LNCaP clone FGC (cell line): Measurements from ENCODE around the gene CHST15.

Source experiments
- DNase-seq: peaks from one replicate; pipeline ENCODE4 v3.0.0-alpha.2; 2011; ENCODE audit warnings: low read depth
- H3K4me3 ChIP-seq: 2 replicates; pipeline ENCODE4 v1.5.1; 2011; ENCODE audit warnings: mild to moderate bottlenecking, low read depth, low read length, control low read depth
- CTCF ChIP-seq: IDR thresholded peaks from 2 replicates; pipeline ENCODE4 v1.5.1; 2012; ENCODE audit warnings: mild to moderate bottlenecking; ENCODE audit not compliant: control insufficient read depth, insufficient read depth; ENCODE audit errors: extremely low read depth

Gene CHST15

DNA sequence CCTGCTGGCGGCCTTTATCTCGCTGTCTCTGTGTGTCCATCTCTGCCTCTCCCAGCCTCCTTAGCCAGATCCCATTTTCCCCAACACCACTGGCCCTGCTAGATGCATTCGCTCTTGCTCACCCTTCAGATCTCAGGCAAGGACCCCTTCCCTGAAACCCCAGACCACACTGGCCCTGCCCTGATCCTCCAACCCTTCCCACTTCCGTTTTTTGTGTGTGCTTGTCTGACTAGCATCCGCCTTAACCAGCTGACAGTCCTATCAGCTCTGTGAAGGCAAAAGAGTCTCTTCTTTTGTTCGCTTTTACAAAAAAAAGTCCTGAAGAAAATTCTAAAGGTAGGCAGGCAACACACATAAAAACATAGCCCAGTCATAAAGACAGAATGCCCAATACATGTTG is 28.7 kb downstream of the CHST15 start:
- no peak for TF ChIP-seq CTCF
- DNase-seq: no peak
- H3K4me3 ChIP-seq: no peak overlapping the region

DNA sequence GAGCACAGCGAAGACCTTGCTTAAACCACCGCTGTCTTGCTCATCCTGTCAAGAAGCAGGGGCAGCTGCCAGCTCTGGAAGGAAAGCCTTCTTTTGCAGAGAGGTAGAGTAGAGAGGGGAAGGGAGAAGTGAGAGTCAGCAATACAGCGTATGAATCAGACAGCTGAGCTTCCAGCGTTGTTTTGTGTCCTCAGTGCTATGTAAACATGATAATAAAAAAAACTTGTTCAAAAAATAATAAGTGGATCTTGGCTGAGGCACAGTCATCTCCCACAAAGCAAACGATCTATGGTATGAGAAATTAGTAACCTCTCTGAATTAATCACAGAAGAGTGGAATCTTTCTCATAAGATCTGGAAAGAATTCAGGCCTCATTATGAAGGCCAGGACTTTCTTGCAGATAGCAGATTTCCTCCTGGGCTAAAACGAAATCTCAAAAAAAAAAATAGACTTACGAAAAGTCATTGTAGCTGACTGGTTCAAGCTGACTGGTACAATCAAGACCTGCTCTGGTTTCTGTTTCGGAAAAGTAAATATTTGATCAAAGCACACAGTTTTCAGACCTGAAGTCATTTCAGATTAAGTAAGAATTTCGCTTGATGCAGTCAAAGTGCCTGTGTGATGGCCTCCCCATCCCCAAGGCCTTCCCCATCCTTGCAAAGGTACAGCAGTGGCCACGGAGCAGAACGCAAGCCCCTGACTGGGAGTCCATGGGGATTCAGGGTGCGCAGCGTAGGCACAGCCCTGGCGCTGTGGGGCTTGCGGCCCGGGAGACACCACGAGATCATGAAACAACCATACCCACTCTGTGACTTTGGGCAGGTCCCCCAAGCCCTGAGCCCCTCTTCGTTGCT is 29.4 kb downstream of the CHST15 start:
- peak; percentile 49 for DNase-seq
- H3K4me3 ChIP-seq: no peak overlapping the region
- TF ChIP-seq CTCF: no peak

GRCh38 chr10:124062390-124062789 is 31.0 kb downstream of the CHST15 start:
- DNase-seq: no peak
- TF ChIP-seq CTCF: no peak
- H3K4me3 ChIP-seq: no peak overlapping the region

DNA sequence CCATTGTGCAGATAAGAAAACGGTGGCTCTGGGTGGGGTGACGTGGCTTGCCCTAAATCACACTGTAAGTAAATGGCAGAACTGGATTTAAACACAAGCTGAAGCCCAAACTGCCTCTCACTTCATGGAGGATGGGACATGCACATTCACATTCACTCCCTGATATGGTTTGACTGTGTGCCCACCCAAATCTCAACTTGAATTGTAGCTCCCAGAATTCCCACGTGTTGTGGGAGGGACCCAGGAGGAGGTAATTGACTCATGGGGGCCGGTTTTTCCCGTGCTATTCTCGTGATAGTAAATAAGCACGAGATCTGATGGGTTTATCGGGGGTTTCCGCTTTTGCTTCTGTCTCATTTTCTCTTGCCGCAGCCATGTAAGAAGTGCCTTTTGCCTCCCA is 32.4 kb downstream of the CHST15 start:
- no peak for TF ChIP-seq CTCF
- H3K4me3 ChIP-seq: no peak overlapping the region
- no peak for DNase-seq

GRCh38 chr10:124060148-124060720 is 33.2 kb downstream of the CHST15 start:
- no peak overlapping the region for H3K4me3 ChIP-seq
- no peak for TF ChIP-seq CTCF
- DNase-seq: no peak

- no peak overlapping the region for H3K4me3 ChIP-seq
- no peak for DNase-seq
- no peak for TF ChIP-seq CTCF
These were observed 33.8 kb downstream of the CHST15 start for GRCh38 chr10:124059551-124059950.

- no peak for TF ChIP-seq CTCF
- H3K4me3 ChIP-seq: no peak overlapping the region
- DNase-seq: no peak
These were observed 34.9 kb downstream of the CHST15 start for GRCh38 chr10:124058346-124059003.
